B cell (primary cell): ENCODE measurements around the gene WARS2. TPM values are rescaled to one million over a fixed set of nuclear protein-coding genes. Genes with fewer than 3 reads are reported as not detected.

ENCODE experiments used
- ATAC-seq: fragments of 200-7000 bp; cut with Tn5 transposase; one replicate; pipeline ENCODE4 v1.10.0; 2021; ENCODE audit warnings: low read depth, mild to moderate bottlenecking, moderate number of reproducible peaks, moderate library complexity
- CTCF ChIA-PET: fragments of 350-600 bp; sonication (Branson Sonifier 250); formaldehyde crosslinking; loops from one replicate; lab custom pipeline; 2021; ENCODE audit warnings: antibody characterized with exemption, inconsistent platforms; lab: Charles Lee
- POLR2A ChIA-PET: fragments of 350-600 bp; sonication (Branson Sonifier 250); formaldehyde crosslinking; loops from one replicate; lab custom pipeline; 2021; ENCODE audit warnings: antibody characterized with exemption; lab: Charles Lee
- DNase-seq: peaks from one replicate; pipeline ENCODE4 v3.0.0; 2013
- H2AFZ ChIP-seq: 2 replicates; pipeline ENCODE4 v1.6.1; 2012; ENCODE audit warnings: mild to moderate bottlenecking, low read depth, low read length; ENCODE audit not compliant: insufficient read depth, poor library complexity, severe bottlenecking
- H3K27ac ChIP-seq, 2 donors: 1 replicate in 1 of 2; 2 replicates in 1 of 2; pipeline ENCODE4 v1.5.1; 2012 to 2013; ENCODE audit warnings: low read length in 2 of 2, mild to moderate bottlenecking in 2 of 2, moderate library complexity in 1 of 2
- H3K27me3 ChIP-seq, 4 experiments: fragments of 200-600 bp in 1 of 4; sonication (generic) in 1 of 4; replicated peaks in 1 of 4; 1 replicate in 2 of 4; 2 replicates in 2 of 4; pipeline versions ENCODE4 v1.6.1 to v1.7.0; 2013 to 2016; ENCODE audit warnings: low read length in 3 of 4, mild to moderate bottlenecking in 2 of 4, mixed read lengths in 1 of 4, moderate library complexity in 1 of 4; ENCODE audit not compliant: insufficient read depth in 4 of 4, control insufficient read depth in 3 of 4; ENCODE audit errors: control extremely low read depth in 1 of 4
- H3K36me3 ChIP-seq, 2 experiments: replicated peaks in 1 of 2; 1 replicate in 1 of 2; 2 replicates in 1 of 2; pipeline versions ENCODE4 v1.6.1 to v1.7.1; 2013; ENCODE audit warnings: low read length in 1 of 2; ENCODE audit not compliant: insufficient read depth in 2 of 2, control insufficient read depth in 1 of 2; ENCODE audit errors: control extremely low read depth in 1 of 2, extremely low read depth in 1 of 2
- H3K4me1 ChIP-seq, 2 donors: fragments of 200-600 bp in 1 of 2; sonication (generic) in 1 of 2; 1 replicate in 1 of 2; 2 replicates in 1 of 2; pipeline versions ENCODE4 v1.5.1 to v1.6.1; 2013 to 2017; ENCODE audit warnings: low read length in 2 of 2; ENCODE audit not compliant: control insufficient read depth in 2 of 2, insufficient read depth in 2 of 2
- H3K4me2 ChIP-seq: replicated peaks from 2 replicates; pipeline ENCODE3; 2012; ENCODE audit warnings: mild to moderate bottlenecking, low read depth, low read length; ENCODE audit not compliant: poor library complexity, severe bottlenecking
- H3K4me3 ChIP-seq, 5 experiments: fragments of 200-600 bp in 1 of 5; sonication (generic) in 1 of 5; 1 replicate in 3 of 5; 2 replicates in 2 of 5; pipeline versions ENCODE4 v1.5.1 to v1.7.0; 2011 to 2016; ENCODE audit warnings: low read length in 4 of 5, mild to moderate bottlenecking in 4 of 5, low read depth in 2 of 5, control low read depth in 1 of 5, moderate library complexity in 1 of 5; ENCODE audit not compliant: insufficient read depth in 1 of 5; ENCODE audit errors: control extremely low read depth in 1 of 5, extremely low read depth in 1 of 5
- H3K79me2 ChIP-seq: fragments of 200-600 bp; sonication (generic); one replicate; pipeline ENCODE4 v1.6.0; 2016; ENCODE audit warnings: low read length; ENCODE audit not compliant: control insufficient read depth, insufficient read depth
- H3K9ac ChIP-seq: fragments of 200-600 bp; sonication (generic); 2 replicates; pipeline ENCODE4 v1.6.1; 2017; ENCODE audit warnings: mild to moderate bottlenecking, low read length, moderate library complexity
- H3K9me3 ChIP-seq, 3 donors: one replicate each; pipeline versions ENCODE4 v1.6.1 to v1.7.1; 2013; ENCODE audit warnings: low read length in 2 of 3; ENCODE audit not compliant: control insufficient read depth in 2 of 3, insufficient read depth in 1 of 3; ENCODE audit errors: control extremely low read depth in 1 of 3
- H4K20me1 ChIP-seq: 2 replicates; pipeline ENCODE4 v1.6.0; 2012; ENCODE audit warnings: mild to moderate bottlenecking, low read length; ENCODE audit not compliant: insufficient read depth, control insufficient read depth, poor library complexity, severe bottlenecking
- H3K27ac Mint-ChIP-seq: one replicate; pipeline ENCODE4 v1.8.0; 2021; ENCODE audit warnings: mixed read lengths
- H3K27me3 Mint-ChIP-seq: one replicate; pipeline ENCODE4 v1.8.0; 2021; ENCODE audit warnings: mixed read lengths
- H3K4me1 Mint-ChIP-seq: one replicate; pipeline ENCODE4 v1.8.0; 2021; ENCODE audit warnings: mixed read lengths
- H3K4me3 Mint-ChIP-seq: one replicate; pipeline ENCODE4 v1.8.0; 2021; ENCODE audit warnings: mixed read lengths
- H3K9me3 Mint-ChIP-seq: one replicate; pipeline ENCODE4 v1.8.0; 2022; ENCODE audit warnings: mixed read lengths; ENCODE audit not compliant: insufficient read depth
- EZH2 ChIP-seq: IDR thresholded peaks from 2 replicates; pipeline ENCODE4 v1.6.1; 2012; ENCODE audit warnings: borderline replicate concordance, low read depth, mild to moderate bottlenecking, moderate library complexity, low read length; ENCODE audit not compliant: insufficient read depth, poor library complexity, severe bottlenecking
- WGBS: methylation state at CpG from one replicate; pipeline ENCODE4 v1.1.5; 2013; ENCODE audit warnings: missing lambda C conversion rate; ENCODE audit not compliant: insufficient coverage; 5-methylcytosine and 5-hydroxymethylcytosine counted together
- intact Hi-C: fragments of 100-400 bp; cut with micrococcal nuclease; formaldehyde crosslinking; loops from one replicate; pipeline ENCODE4 v1.10.0; 2022
- polyA plus RNA-seq: library from polyadenylated mRNA; depleted of rRNA; stranded (reverse); fragments of >200 nt; gene quantifications from 2 replicates; pipeline ENCODE4 v1.2.3, GENCODE V29; 2012
- total RNA-seq, 2 donors: library from RNA; stranded (reverse); fragments of 120-200 nt in 1 of 2; gene quantifications; 1 replicate in 1 of 2; 2 replicates in 1 of 2; pipeline versions ENCODE4 v1.2.3 to v1.2.4, GENCODE V29; 2013 to 2022
- TF ChIP-seq, protein P1 (sequence below): fragments of 200-600 bp; IDR thresholded peaks from one replicate; pipeline ENCODE4 v1.8.0; 2022; ENCODE audit warnings: antibody characterized with exemption, mild to moderate bottlenecking

Gene WARS2
- total and polyA plus RNA-seq, 2 donors (not counting 1 experiment from before 2014, with no cell fraction given) = 4.2 to 14.3 TPM

DNA sequence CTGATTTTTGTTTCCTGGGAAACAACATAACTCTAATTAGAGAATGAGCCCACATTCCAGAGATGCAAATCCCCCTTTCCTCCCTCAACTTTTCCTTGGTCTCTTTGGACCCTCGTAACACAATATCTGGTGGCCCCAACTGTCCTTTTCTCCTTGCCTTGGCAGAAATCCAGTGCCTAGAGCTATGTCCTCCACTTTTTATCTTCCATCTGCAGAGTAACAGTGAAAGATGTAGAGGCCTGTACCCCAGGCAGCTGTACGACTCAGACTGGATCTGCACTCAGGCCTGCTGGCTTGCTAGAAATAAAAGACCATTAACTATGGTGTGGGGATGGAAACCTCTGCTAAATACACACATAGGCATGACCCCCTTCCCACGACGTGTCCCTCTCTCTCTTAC lies 72.0 kb downstream of the WARS2 start:
- ChIA-PET CTCF (no interaction called here), POLR2A (no interaction called here)
- intact Hi-C loops = no loop called here
- ATAC-seq (no peak), DNase-seq (no peak)
- Mint-ChIP-seq H3K27ac (no peak overlapping the region), H3K4me3 (no peak overlapping the region), H3K9me3 (no peaks in the 10 kb centered on the region), H3K27me3 (no peaks in the 10 kb centered on the region), H3K4me1 (no peaks in the 10 kb centered on the region)
- Histone ChIP-seq H3K36me3 (peaks cover 0 to 4% of the 10 kb centered on the region in 2 experiments), H3K79me2 (no peaks in the 10 kb centered on the region), H3K9me3 (peaks cover 0 to 3% (median 1%) of the 10 kb centered on the region in 3 donors), H3K27me3 (no peaks in the 10 kb centered on the region), H3K27ac (no peak overlapping the region), H3K4me3 (no peak overlapping the region), H3K4me1 (no peaks in the 10 kb centered on the region), H3K9ac (no peak overlapping the region), H3K4me2 (no peak overlapping the region), H2AFZ (no peak overlapping the region), H4K20me1 (no peaks in the 10 kb centered on the region)
- 100% methylated on average over 1 of the region's 4 CpGs for WGBS
- TF ChIP-seq, protein P1, sequence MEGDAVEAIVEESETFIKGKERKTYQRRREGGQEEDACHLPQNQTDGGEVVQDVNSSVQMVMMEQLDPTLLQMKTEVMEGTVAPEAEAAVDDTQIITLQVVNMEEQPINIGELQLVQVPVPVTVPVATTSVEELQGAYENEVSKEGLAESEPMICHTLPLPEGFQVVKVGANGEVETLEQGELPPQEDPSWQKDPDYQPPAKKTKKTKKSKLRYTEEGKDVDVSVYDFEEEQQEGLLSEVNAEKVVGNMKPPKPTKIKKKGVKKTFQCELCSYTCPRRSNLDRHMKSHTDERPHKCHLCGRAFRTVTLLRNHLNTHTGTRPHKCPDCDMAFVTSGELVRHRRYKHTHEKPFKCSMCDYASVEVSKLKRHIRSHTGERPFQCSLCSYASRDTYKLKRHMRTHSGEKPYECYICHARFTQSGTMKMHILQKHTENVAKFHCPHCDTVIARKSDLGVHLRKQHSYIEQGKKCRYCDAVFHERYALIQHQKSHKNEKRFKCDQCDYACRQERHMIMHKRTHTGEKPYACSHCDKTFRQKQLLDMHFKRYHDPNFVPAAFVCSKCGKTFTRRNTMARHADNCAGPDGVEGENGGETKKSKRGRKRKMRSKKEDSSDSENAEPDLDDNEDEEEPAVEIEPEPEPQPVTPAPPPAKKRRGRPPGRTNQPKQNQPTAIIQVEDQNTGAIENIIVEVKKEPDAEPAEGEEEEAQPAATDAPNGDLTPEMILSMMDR = no peak
- TF ChIP-seq EZH2 = no peak

DNA sequence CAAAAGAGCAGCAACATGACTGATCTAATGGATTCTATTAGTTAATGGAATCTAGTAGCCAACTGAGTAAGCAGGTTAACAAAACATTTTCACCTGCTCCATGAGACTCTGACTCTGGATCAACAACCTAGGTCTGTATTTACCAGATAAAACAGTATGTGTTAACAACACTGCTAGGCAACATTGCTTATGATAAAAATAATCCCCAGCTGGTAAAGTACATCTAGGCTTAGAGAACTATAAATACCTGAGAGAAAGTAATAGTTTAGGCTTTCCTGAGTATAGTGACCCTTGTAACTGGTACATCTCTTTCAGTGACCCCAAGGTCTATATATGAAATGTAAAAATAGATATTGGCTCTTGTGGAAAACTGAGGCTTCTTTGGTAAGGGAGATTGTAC lies 78.8 kb downstream of the WARS2 start:
- no peak for ATAC-seq
- Histone ChIP-seq H4K20me1 (no peaks in the 10 kb centered on the region), H3K9ac (no peak overlapping the region), H3K4me1 (no peaks in the 10 kb centered on the region), H3K9me3 (peaks cover 0 to 3% (median 3%) of the 10 kb centered on the region in 3 donors), H3K4me2 (no peak overlapping the region), H3K36me3 (peaks cover 0 to 4% of the 10 kb centered on the region in 2 experiments), H3K27ac (no peak overlapping the region), H3K27me3 (no peaks in the 10 kb centered on the region), H2AFZ (no peak overlapping the region), H3K79me2 (no peaks in the 10 kb centered on the region), H3K4me3 (no peak overlapping the region)
- Mint-ChIP-seq H3K27me3 (no peaks in the 10 kb centered on the region), H3K27ac (no peak overlapping the region), H3K4me3 (no peak overlapping the region), H3K4me1 (no peaks in the 10 kb centered on the region), H3K9me3 (no peaks in the 10 kb centered on the region)
- TF ChIP-seq, protein P1 = no peak
- no peak for TF ChIP-seq EZH2
- intact Hi-C loops = no loop called here
- ChIA-PET POLR2A (no interaction called here), CTCF (no interaction called here)
- DNase-seq = no peak
